Measurements from ENCODE around the gene DAAM2. TPM values are rescaled to one million over a fixed set of nuclear protein-coding genes. Genes with fewer than 3 reads are reported as not detected.

The DAAM2 gene
- total RNA-seq, 1 experiment from 2014 or later, result 4.8 TPM

DNA sequence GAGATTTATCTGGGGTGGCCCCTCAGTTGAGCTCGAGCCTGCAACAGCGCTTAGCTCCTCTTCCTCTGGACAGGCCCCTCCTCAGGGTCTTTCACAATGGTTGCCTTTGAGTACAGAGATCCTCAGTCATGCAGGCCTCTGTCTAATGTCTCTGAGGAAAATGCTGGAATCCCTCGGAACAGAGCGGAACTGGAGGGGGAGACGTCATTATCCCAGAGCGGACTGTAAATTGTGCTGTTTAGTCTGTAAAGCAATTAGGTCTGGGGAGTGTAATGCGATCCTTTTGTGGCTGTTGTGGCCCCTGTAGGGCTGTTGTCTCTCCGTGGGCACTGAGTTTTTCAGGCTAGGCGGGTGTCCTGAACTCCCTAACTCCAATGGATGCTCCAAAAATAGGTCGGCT lies 15.0 kb upstream of the DAAM2 start:
- H3K27ac ChIP-seq (ENCODE audit: low read depth, low read length, poor library complexity, severe bottlenecking), result no peak overlapping the region
- POLR2A ChIA-PET (ENCODE audit: low non-redundant PET), result no interaction called here

DNA sequence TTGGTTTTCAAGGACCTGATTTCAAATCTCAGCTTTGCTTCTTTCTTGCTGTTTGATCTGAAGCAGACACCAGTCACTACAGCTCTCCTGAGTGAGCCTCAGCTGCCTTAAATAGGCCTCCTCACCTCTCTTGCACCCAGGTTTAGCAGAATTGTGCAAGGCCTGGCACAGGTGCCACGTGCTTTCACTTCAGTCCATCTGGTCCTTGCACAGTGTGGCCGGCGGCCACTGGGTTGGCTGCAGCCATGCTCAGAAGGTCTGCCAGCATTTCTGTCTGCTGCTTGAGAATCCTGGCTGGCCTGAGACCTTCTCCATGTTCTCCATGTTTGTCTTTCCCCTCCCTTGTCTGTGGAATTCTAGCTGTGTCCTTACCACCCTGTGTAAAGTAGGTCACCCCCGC lies 14.5 kb upstream of the DAAM2 start:
- intact Hi-C loops (cut with micrococcal nuclease; ENCODE audit: unreplicated experiment), result no loop called here
- POLR2A ChIA-PET (ENCODE audit: low non-redundant PET), result no interaction called here
- H3K27me3 ChIP-seq (replicated peaks; ENCODE audit: insufficient read depth, low read depth, low read length, poor library complexity), result no peaks in the 10 kb centered on the region
- no peaks in the 10 kb centered on the region for H3K36me3 ChIP-seq (ENCODE audit: insufficient read depth, low read length, poor library complexity, severe bottlenecking)
- BruUV-seq (replicated peaks), result no TSS peak
- TF ChIP-seq, protein P1, sequence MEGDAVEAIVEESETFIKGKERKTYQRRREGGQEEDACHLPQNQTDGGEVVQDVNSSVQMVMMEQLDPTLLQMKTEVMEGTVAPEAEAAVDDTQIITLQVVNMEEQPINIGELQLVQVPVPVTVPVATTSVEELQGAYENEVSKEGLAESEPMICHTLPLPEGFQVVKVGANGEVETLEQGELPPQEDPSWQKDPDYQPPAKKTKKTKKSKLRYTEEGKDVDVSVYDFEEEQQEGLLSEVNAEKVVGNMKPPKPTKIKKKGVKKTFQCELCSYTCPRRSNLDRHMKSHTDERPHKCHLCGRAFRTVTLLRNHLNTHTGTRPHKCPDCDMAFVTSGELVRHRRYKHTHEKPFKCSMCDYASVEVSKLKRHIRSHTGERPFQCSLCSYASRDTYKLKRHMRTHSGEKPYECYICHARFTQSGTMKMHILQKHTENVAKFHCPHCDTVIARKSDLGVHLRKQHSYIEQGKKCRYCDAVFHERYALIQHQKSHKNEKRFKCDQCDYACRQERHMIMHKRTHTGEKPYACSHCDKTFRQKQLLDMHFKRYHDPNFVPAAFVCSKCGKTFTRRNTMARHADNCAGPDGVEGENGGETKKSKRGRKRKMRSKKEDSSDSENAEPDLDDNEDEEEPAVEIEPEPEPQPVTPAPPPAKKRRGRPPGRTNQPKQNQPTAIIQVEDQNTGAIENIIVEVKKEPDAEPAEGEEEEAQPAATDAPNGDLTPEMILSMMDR (conservative IDR thresholded peaks at IDR 0.05; ENCODE audit: low read depth, low read length), result no peak
- no peak for TF ChIP-seq EZH2 (IDR thresholded peaks at IDR 0.05; ENCODE audit: borderline replicate concordance, low read depth, low read length, poor library complexity, severe bottlenecking)
- no peak for DNase-seq (ENCODE audit: low spot score)
- no peaks in the 10 kb centered on the region for H3K4me1 ChIP-seq (ENCODE audit: insufficient read depth, low read length, poor library complexity, severe bottlenecking)
- H3K9me3 ChIP-seq (ENCODE audit: low read depth, low read length, poor library complexity, severe bottlenecking), result no peaks in the 10 kb centered on the region
- H3K4me3 ChIP-seq (ENCODE audit: low read depth, low read length, poor library complexity, severe bottlenecking), result no peak overlapping the region
- H3K27ac ChIP-seq (ENCODE audit: low read depth, low read length, poor library complexity, severe bottlenecking), result no peak overlapping the region
- CTCF ChIA-PET, result no interaction called here

More for the DNA sequence above, 15.0 kb upstream of the DAAM2 start:
- no peaks in the 10 kb centered on the region for H3K4me1 ChIP-seq (ENCODE audit: insufficient read depth, low read length, poor library complexity, severe bottlenecking)
- TF ChIP-seq, protein P1 (conservative IDR thresholded peaks at IDR 0.05; ENCODE audit: low read depth, low read length), result no peak
- TF ChIP-seq EZH2 (IDR thresholded peaks at IDR 0.05; ENCODE audit: borderline replicate concordance, low read depth, low read length, poor library complexity, severe bottlenecking), result no peak
- no peak overlapping the region for H3K4me3 ChIP-seq (ENCODE audit: low read depth, low read length, poor library complexity, severe bottlenecking)
- no peaks in the 10 kb centered on the region for H3K36me3 ChIP-seq (ENCODE audit: insufficient read depth, low read length, poor library complexity, severe bottlenecking)
- BruUV-seq (replicated peaks), result no TSS peak
- no peaks in the 10 kb centered on the region for H3K27me3 ChIP-seq (replicated peaks; ENCODE audit: insufficient read depth, low read depth, low read length, poor library complexity)
- no peak for DNase-seq (ENCODE audit: low spot score)
- no peaks in the 10 kb centered on the region for H3K9me3 ChIP-seq (ENCODE audit: low read depth, low read length, poor library complexity, severe bottlenecking)
- CTCF ChIA-PET, result no interaction called here
- intact Hi-C loops (cut with micrococcal nuclease; ENCODE audit: unreplicated experiment), result no loop called here

DNA sequence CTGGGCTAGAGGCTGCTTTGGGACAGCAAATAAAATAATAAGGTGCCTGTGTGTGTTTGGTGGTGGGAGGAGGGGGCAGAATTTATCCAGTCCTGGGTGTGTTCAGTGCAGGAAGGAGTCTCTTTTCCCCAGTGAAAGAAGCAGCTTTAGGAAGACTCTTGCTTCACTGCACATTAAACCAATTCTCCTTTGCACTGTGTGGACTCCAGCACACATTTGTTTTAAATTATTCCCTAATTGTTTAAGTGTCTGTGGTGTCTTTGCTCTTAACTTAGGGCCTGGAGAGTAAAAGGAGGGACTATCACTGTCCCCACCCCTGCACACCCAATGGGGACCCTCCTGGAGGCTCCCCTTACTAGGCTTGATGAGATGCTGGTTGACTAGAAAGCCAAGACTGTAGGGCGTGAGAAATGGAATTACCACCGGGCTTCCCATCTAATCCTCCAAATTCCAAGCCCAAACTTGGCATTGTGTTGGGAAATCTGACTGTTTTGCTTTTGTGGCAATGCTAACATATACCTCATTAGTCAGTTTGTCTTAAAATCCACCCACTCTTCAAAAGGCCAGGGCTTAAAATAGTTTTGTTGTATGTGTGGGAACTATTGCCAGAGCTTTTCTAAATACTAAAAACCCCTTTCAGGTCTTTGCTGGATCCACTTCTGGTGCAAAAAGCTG lies 13.5 kb upstream of the DAAM2 start:
- ChIA-PET POLR2A (ENCODE audit: low non-redundant PET) (no interaction called here), CTCF (no interaction called here)
- Histone ChIP-seq H3K4me3 (ENCODE audit: low read depth, low read length, poor library complexity, severe bottlenecking) (no peak overlapping the region), H3K4me1 (ENCODE audit: insufficient read depth, low read length, poor library complexity, severe bottlenecking) (no peaks in the 10 kb centered on the region), H3K27me3 (replicated peaks; ENCODE audit: insufficient read depth, low read depth, low read length, poor library complexity) (no peaks in the 10 kb centered on the region), H3K36me3 (ENCODE audit: insufficient read depth, low read length, poor library complexity, severe bottlenecking) (no peaks in the 10 kb centered on the region), H3K27ac (ENCODE audit: low read depth, low read length, poor library complexity, severe bottlenecking) (no peak overlapping the region), H3K9me3 (ENCODE audit: low read depth, low read length, poor library complexity, severe bottlenecking) (no peaks in the 10 kb centered on the region)
- intact Hi-C loops (cut with micrococcal nuclease; ENCODE audit: unreplicated experiment), result no loop called here
- TF ChIP-seq, protein P1 (conservative IDR thresholded peaks at IDR 0.05; ENCODE audit: low read depth, low read length), result no peak
- no peak for TF ChIP-seq EZH2 (IDR thresholded peaks at IDR 0.05; ENCODE audit: borderline replicate concordance, low read depth, low read length, poor library complexity, severe bottlenecking)
- no TSS peak for BruUV-seq (replicated peaks)
- no peak for DNase-seq (ENCODE audit: low spot score)

Measured in A673 (cell line).